ENCODE data around the gene CD93.

The CD93 gene

DNA sequence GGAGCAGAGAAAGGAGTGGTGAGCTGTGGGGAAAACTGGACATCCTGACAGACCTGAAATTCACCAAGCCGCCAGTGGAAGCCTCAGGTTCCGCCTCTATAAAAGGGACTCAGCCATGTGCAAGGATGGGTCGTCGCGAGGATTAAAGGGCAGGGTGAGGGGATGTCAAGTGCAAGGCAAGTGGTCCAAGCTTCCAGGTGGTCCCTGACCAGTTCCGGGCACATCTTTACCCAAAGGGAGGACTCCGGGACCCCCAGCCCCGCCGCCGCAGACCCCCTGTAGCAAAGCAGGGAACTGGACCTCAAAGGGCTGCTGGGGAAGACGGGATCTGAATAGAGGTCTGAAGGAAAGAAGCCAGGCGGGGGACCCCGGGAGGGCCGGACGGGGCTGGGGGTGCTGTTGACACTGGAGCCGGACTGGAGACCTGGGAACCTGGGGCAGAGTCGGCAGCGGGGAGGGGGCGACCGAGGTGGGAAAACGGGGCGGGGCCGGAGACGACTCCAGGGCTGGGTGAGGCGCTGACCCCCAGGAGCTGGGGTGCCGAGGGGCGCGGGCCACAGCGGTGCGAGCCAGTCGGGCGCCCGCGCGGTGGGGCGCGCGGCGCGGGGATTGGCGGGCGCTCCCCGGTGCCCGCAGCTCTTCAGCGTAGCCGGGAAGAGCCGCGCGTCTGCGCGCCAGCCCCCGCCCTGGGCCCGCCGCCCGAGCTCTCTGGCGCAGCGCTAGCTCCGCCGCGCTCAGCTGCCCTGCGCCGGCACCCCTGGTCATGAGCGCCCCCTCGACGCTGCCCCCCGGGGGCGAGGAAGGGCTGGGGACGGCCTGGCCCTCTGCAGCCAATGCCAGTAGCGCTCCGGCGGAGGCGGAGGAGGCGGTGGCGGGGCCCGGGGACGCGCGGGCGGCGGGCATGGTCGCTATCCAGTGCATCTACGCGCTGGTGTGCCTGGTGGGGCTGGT, 51.1 kb downstream of the CD93 start, which contains the start of gene SSTR4:
Gene SSTR4 (plus strand): TSS at position 592 of the 951 bp plus-strand sequence. CDS start 172 bp downstream, at position 764.
- no peak for DNase-seq (ENCODE audit: low spot score)

DNA sequence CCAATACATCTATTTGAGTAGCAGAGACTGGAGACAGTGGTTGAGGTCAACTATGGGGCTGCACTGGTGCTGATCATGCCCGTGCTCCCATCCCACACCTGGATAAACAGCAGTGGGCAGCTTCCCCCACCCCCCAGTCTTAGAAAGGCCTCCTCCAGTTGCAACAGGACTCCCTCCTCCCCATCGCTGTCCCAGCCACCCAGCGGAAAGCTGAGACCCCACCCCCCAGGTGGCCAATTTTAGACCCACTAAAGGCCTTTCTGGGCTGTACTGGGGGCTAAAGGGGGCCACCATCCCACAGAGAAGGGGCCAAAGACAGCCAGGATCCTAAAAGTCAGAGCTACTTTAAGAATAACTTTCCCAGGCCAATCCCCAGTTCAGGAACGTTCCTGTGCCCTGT, 52.2 kb downstream of the CD93 start:
- no peak for DNase-seq (ENCODE audit: low spot score)

DNA sequence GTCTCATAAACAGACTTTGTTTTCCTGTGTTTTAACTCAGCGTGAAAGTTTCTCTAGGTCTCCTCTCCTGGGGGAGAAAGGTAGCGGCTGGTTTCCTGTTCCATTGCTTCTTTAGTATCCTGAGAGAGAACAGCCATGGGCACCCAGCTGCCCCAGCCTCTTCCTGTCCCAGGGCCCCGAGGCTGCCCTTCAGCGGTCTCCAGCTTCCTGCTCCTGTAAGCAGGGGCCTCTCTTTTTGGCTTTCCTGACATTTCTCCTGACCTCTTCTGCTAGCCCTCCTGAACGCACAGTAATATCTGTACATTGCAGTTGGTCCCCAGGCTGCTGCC, 53.4 kb downstream of the CD93 start:
- no peak for DNase-seq (ENCODE audit: low spot score)

DNA sequence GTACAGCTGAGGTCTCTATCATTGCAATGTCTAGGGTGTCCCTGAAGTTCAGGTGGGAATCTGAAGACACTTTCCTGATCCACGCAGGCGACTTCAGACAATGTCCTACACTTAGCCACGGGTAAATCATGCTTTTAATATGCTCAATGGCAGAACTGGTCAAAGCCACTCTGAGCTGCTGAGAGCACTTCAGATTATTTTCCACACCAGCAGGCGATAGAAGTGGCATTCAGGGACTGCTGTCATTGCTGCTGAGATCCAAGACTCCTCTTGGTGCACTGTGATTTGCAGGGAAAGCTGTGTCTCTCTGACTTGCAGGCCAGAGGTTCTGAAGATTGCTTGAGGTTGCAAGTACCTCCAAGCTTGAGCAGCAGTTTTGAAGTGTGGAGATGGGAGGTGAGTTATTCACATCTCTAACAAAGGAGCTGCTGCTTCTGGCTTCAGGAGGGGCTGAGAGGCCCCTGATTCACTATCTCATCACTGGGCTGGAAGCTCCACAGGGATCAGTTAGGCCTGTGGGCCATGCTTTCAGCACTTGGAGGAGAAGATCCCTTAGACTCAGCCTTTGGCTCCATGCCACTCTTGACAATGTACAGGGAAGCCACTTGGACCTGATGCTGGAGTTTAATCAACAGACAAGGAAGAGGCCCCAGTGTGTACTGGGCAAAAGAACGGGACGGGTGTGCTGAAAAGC, 53.9 kb downstream of the CD93 start:
- no peak for DNase-seq (ENCODE audit: low spot score)

DNA sequence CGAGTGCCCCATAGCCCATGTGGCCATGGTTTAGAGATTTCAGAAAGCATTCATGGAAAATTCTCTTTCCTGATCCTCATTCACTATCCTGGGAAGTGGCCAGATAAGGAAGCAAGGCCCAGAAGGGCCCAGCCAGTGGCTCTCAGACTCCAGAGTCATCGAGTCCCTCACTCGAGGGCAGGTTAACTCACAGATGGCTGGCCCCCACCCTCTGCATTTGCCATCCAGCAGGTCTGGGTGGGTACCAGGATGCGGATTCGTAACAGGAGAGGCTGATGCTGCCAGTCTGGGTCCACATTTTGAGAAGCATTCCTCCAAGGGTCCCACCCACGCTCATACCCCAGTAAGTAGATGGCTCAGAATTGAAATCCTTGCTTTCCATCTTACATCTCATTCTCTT, 54.8 kb downstream of the CD93 start:
- DNase-seq (ENCODE audit: low spot score): no peak

All from hematopoietic multipotent progenitor cell treated with erythropoietin and hydrocortisone succinate and interleukin-3 and kit ligand, for 17 days (in vitro differentiated cells).